Keratinocyte (primary cell): ENCODE measurements around the gene MAU2. TPM values are rescaled to one million over a fixed set of nuclear protein-coding genes. Genes with fewer than 3 reads are reported as not detected.

ENCODE experiments used
- DNase-seq: peaks from one replicate; pipeline ENCODE4 v3.0.0-alpha.2; 2011; ENCODE audit warnings: low read depth, missing footprints, low spot score
- FAIRE-seq: peaks from 2 replicates; lab custom pipeline; 2011; peaks lifted over from hg19 to GRCh38; lab: Jason Lieb, UNC
- H2AFZ ChIP-seq: 2 replicates; pipeline ENCODE4 v1.6.0; 2012; ENCODE audit warnings: low read length, control low read depth, inconsistent platforms; ENCODE audit not compliant: control insufficient read depth
- H3K27ac ChIP-seq: 2 replicates; pipeline ENCODE4 v1.5.1; 2011; ENCODE audit warnings: low read length; ENCODE audit not compliant: control insufficient read depth, insufficient read depth
- H3K27me3 ChIP-seq: 3 replicates; pipeline ENCODE4 v1.6.0; 2011; ENCODE audit warnings: low read length; ENCODE audit not compliant: control insufficient read depth, insufficient read depth; ENCODE audit errors: extremely low read depth
- H3K36me3 ChIP-seq, 2 experiments: 2 replicates in 1 of 2; 3 replicates in 1 of 2; pipeline ENCODE4 v1.5.1; 2011; ENCODE audit warnings: low read length in 2 of 2, mild to moderate bottlenecking in 1 of 2; ENCODE audit not compliant: control insufficient read depth in 2 of 2, insufficient read depth in 2 of 2; ENCODE audit errors: extremely low read depth in 1 of 2
- H3K4me1 ChIP-seq: 3 replicates; pipeline ENCODE4 v1.5.1; 2011; ENCODE audit warnings: low read length; ENCODE audit not compliant: control insufficient read depth, insufficient read depth; ENCODE audit errors: extremely low read depth
- H3K4me2 ChIP-seq: 3 replicates; pipeline ENCODE4 v1.6.0; 2011; ENCODE audit warnings: low read depth, low read length; ENCODE audit not compliant: control insufficient read depth, insufficient read depth; ENCODE audit errors: extremely low read depth
- H3K4me3 ChIP-seq, 3 experiments: fragments of 200-600 bp in 1 of 3; sonication (generic) in 1 of 3; 2 replicates in 2 of 3; 3 replicates in 1 of 3; pipeline ENCODE4 v1.5.1; 2011 to 2016; ENCODE audit warnings: low read length in 3 of 3, mild to moderate bottlenecking in 3 of 3, control low read depth in 2 of 3, inconsistent platforms in 1 of 3, low read depth in 1 of 3, mixed read lengths in 1 of 3, mixed run types in 1 of 3, moderate library complexity in 1 of 3; ENCODE audit not compliant: control insufficient read depth in 2 of 3, insufficient read depth in 2 of 3; ENCODE audit errors: extremely low read depth in 1 of 3
- H3K79me2 ChIP-seq: 2 replicates; pipeline ENCODE4 v1.6.0; 2012; ENCODE audit warnings: low read length; ENCODE audit not compliant: control insufficient read depth, insufficient read depth
- H3K9ac ChIP-seq: 3 replicates; pipeline ENCODE4 v1.6.0; 2011; ENCODE audit warnings: low read length; ENCODE audit not compliant: control insufficient read depth, insufficient read depth; ENCODE audit errors: extremely low read depth
- H3K9me1 ChIP-seq: 3 replicates; pipeline ENCODE4 v1.6.0; 2011; ENCODE audit warnings: low read length; ENCODE audit not compliant: control insufficient read depth, insufficient read depth; ENCODE audit errors: extremely low read depth
- H3K9me3 ChIP-seq: 2 replicates; pipeline ENCODE4 v1.5.1; 2012; ENCODE audit warnings: low read depth, low read length; ENCODE audit not compliant: control insufficient read depth
- H4K20me1 ChIP-seq: 3 replicates; pipeline ENCODE4 v1.6.0; 2011; ENCODE audit warnings: low read length; ENCODE audit not compliant: control insufficient read depth, insufficient read depth; ENCODE audit errors: extremely low read depth
- EZH2 ChIP-seq: IDR thresholded peaks from one replicate; pipeline ENCODE4 v1.6.1; 2012; ENCODE audit warnings: inconsistent platforms, mild to moderate bottlenecking, low read length, moderate library complexity
- dilution Hi-C: fragments of 300-500 bp; cut with MboI; formaldehyde crosslinking; loops from one replicate; pipeline ENCODE4 v1.7.0; 2020; ENCODE audit warnings: low sequenced_read_pairs; ENCODE audit not compliant: extremely low pct_ligation_motif_present
- polyA plus RNA-seq, 5 experiments: library from polyadenylated mRNA; depleted of rRNA in 3 of 5; stranded (reverse) in 3 of 5; stranded (forward) in 1 of 5; unstranded in 1 of 5; fragments of >200 nt; gene quantifications; 1 replicate in 1 of 5; 2 replicates in 3 of 5; 3 replicates in 1 of 5; pipeline versions ENCODE4 v1.2.1 to v1.2.3, GENCODE V29; 2011 to 2012; ENCODE audit warnings: missing spikeins in 2 of 5, low read depth in 1 of 5, low replicate concordance in 1 of 5
- TF ChIP-seq, protein P1 (sequence below), 3 experiments: IDR thresholded peaks in 1 of 3; conservative IDR thresholded peaks in 1 of 3; optimal IDR thresholded peaks in 1 of 3; 2 replicates in 2 of 3; 3 replicates in 1 of 3; pipeline versions ENCODE3 to v1.5.1; 2011; ENCODE audit warnings: low read length in 3 of 3, mild to moderate bottlenecking in 3 of 3, moderate library complexity in 2 of 3, control low read depth in 1 of 3, inconsistent platforms in 1 of 3; ENCODE audit not compliant: insufficient read depth in 2 of 3; ENCODE audit errors: extremely low read depth in 1 of 3

The MAU2 gene
- polyA plus RNA-seq, 1 donor (not counting 4 experiments of a cell fraction or from before 2014, with no cell fraction given), result 10.3 TPM

DNA sequence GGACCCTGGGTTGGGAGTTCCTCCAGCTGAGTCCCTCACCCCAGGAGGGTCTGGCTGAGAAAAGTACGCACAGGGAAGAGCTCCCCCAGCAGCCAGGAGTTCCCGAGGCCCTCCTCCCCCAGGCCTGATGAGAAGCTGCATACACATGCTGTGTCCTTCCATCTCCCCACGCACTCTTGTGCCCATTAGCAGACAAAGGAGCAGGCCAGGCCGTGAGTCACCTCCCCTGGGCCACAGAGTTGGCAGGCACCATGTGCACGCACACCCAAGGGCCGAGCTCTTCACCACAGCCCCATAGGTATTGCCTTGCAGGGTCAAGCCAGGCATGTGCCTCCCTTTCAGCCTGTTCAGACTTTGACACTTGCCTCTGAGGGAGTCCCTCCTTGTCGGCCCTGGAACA lies 17.5 kb downstream of the MAU2 start:
- Histone ChIP-seq H3K27ac (no peak overlapping the region), H4K20me1 (peaks cover 5% of the 10 kb centered on the region), H3K9ac (no peak overlapping the region), H3K27me3 (no peaks in the 10 kb centered on the region), H2AFZ (no peak overlapping the region), H3K4me2 (no peak overlapping the region), H3K9me3 (no peaks in the 10 kb centered on the region), H3K79me2 (peaks cover 13% of the 10 kb centered on the region), H3K36me3 (peaks cover 25 to 37% of the 10 kb centered on the region in 2 experiments), H3K9me1 (peaks cover 7% of the 10 kb centered on the region), H3K4me3 (no peak overlapping the region), H3K4me1 (peaks cover 39% of the 10 kb centered on the region)
- TF ChIP-seq, protein P1, sequence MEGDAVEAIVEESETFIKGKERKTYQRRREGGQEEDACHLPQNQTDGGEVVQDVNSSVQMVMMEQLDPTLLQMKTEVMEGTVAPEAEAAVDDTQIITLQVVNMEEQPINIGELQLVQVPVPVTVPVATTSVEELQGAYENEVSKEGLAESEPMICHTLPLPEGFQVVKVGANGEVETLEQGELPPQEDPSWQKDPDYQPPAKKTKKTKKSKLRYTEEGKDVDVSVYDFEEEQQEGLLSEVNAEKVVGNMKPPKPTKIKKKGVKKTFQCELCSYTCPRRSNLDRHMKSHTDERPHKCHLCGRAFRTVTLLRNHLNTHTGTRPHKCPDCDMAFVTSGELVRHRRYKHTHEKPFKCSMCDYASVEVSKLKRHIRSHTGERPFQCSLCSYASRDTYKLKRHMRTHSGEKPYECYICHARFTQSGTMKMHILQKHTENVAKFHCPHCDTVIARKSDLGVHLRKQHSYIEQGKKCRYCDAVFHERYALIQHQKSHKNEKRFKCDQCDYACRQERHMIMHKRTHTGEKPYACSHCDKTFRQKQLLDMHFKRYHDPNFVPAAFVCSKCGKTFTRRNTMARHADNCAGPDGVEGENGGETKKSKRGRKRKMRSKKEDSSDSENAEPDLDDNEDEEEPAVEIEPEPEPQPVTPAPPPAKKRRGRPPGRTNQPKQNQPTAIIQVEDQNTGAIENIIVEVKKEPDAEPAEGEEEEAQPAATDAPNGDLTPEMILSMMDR (optimal IDR thresholded peaks at IDR 0.05 in 1 of 3, IDR thresholded peaks at IDR 0.05 in 1 of 3, conservative IDR thresholded peaks at IDR 0.05 in 1 of 3; ENCODE audit: extremely low read depth in 1 of 3, insufficient read depth in 2 of 3, low read length in 3 of 3), result no peak
- no peak for TF ChIP-seq EZH2
- FAIRE-seq, result peak; percentile 59
- dilution Hi-C loops, result no loop called here
- no peak for DNase-seq

DNA sequence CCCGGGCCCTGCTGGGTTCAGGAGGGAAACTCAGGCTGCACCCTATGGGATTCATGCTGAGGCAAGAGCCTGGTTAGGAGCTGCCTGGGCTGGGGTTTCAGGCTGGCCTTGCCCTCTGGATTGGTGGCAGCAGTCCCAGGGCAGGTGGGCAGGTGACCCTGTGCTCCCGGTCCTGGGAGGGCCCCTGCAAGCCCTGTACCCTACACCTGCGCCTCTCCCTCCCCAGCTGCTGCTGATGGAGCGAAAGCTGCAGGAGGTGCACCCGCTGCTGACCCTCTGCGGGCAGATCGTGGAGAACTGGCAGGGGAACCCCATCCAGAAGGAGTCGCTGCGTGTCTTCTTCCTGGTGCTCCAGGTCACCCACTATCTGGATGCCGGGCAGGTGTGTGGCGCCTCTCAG lies 20.4 kb downstream of the MAU2 start:
- no peak overlapping the region for H3K4me2 ChIP-seq
- dilution Hi-C loops, result no loop called here
- no peak overlapping the region for H3K9ac ChIP-seq
- DNase-seq (no peak), FAIRE-seq (no peak)
- H3K4me1 ChIP-seq, result peaks cover 21% of the 10 kb centered on the region
- peaks cover 3% of the 10 kb centered on the region for H3K9me1 ChIP-seq
- H3K9me3 ChIP-seq, result no peaks in the 10 kb centered on the region
- H3K27me3 ChIP-seq, result no peaks in the 10 kb centered on the region
- no peak overlapping the region for H2AFZ ChIP-seq
- no peaks in the 10 kb centered on the region for H3K79me2 ChIP-seq
- H3K36me3 ChIP-seq, result peaks cover 31 to 34% of the 10 kb centered on the region in 2 experiments
- H3K4me3 ChIP-seq, result no peak overlapping the region
- no peak overlapping the region for H3K27ac ChIP-seq
- H4K20me1 ChIP-seq, result no peaks in the 10 kb centered on the region
- TF ChIP-seq, protein P1 (optimal IDR thresholded peaks at IDR 0.05 in 1 of 3, IDR thresholded peaks at IDR 0.05 in 1 of 3, conservative IDR thresholded peaks at IDR 0.05 in 1 of 3; ENCODE audit: extremely low read depth in 1 of 3, insufficient read depth in 2 of 3, low read length in 3 of 3), result no peak
- no peak for TF ChIP-seq EZH2
